ENCODE data around the gene HIPK4.

DNA sequence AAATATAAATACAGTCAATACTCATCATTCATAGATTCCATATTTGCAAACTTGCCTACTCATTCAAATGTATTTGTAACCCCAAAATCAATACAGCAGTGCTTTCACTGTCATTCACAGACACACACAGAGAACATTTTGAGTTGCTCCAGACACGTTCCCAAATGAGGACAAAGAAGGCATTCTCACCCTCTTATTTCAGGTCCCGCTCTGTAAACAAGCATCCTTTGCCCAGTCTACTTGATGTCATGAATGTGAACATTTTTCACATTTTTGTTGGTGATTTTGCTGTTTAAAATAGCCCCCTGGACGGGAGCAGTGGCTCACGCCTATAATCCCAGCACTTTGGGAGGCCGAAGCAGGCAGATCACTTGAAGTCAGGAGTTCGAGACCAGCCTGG is 57.3 kb downstream of the HIPK4 start:
- TF ChIP-seq POLR2AphosphoS5 (IDR thresholded peaks at IDR 0.05; ENCODE audit: low read depth, low read length), result no peak
- TF ChIP-seq, protein P1, sequence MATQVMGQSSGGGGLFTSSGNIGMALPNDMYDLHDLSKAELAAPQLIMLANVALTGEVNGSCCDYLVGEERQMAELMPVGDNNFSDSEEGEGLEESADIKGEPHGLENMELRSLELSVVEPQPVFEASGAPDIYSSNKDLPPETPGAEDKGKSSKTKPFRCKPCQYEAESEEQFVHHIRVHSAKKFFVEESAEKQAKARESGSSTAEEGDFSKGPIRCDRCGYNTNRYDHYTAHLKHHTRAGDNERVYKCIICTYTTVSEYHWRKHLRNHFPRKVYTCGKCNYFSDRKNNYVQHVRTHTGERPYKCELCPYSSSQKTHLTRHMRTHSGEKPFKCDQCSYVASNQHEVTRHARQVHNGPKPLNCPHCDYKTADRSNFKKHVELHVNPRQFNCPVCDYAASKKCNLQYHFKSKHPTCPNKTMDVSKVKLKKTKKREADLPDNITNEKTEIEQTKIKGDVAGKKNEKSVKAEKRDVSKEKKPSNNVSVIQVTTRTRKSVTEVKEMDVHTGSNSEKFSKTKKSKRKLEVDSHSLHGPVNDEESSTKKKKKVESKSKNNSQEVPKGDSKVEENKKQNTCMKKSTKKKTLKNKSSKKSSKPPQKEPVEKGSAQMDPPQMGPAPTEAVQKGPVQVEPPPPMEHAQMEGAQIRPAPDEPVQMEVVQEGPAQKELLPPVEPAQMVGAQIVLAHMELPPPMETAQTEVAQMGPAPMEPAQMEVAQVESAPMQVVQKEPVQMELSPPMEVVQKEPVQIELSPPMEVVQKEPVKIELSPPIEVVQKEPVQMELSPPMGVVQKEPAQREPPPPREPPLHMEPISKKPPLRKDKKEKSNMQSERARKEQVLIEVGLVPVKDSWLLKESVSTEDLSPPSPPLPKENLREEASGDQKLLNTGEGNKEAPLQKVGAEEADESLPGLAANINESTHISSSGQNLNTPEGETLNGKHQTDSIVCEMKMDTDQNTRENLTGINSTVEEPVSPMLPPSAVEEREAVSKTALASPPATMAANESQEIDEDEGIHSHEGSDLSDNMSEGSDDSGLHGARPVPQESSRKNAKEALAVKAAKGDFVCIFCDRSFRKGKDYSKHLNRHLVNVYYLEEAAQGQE (IDR thresholded peaks at IDR 0.05; ENCODE audit: insufficient read depth in 1 of 2, low read depth in 2 of 2, low read length in 2 of 2), result no peak
